Thoracic aorta (tissue), 2 donors: ENCODE results near the gene CRB3. TPM values are rescaled to one million over a fixed set of nuclear protein-coding genes. Genes with fewer than 3 reads are reported as not detected.

ENCODE experiments used
- ATAC-seq: fragments of 150-250 bp; one replicate; pipeline ENCODE4 v1.8.0; 2017; ENCODE audit warnings: low read depth; ENCODE audit not compliant: insufficient number of reproducible peaks, low FRiP score
- DNase-seq: peaks from one replicate; pipeline ENCODE4 v3.0.0-alpha.2; 2020; ENCODE audit warnings: low spot score
- H3K27ac ChIP-seq, 2 donors: fragments of 200-600 bp; sonication (generic); 1 replicate in 1 of 2; 2 replicates in 1 of 2; pipeline ENCODE4 v1.5.1; 2016; ENCODE audit warnings: mild to moderate bottlenecking in 2 of 2, moderate library complexity in 2 of 2
- H3K27me3 ChIP-seq: fragments of 200-600 bp; sonication (generic); replicated peaks from 2 replicates; pipeline ENCODE4 v1.6.0; 2016; ENCODE audit warnings: mild to moderate bottlenecking; ENCODE audit not compliant: insufficient read depth
- H3K36me3 ChIP-seq: fragments of 200-600 bp; sonication (generic); one replicate; pipeline ENCODE4 v1.5.1; 2016
- H3K4me1 ChIP-seq, 2 donors: fragments of 200-600 bp; sonication (generic); 1 replicate in 1 of 2; 2 replicates in 1 of 2; pipeline versions ENCODE4 v1.5.1 to v1.6.0; 2016; ENCODE audit warnings: low read depth in 2 of 2, mild to moderate bottlenecking in 1 of 2; ENCODE audit not compliant: control insufficient read depth in 1 of 2
- H3K4me3 ChIP-seq: fragments of 200-600 bp; sonication (generic); 2 replicates; pipeline ENCODE4 v1.5.1; 2016; ENCODE audit warnings: mild to moderate bottlenecking
- H3K9me3 ChIP-seq: fragments of 200-600 bp; sonication (generic); 2 replicates; pipeline ENCODE4 v1.5.1; 2016
- total RNA-seq, 2 donors: library from RNA; depleted of rRNA; stranded (reverse); fragments of >200 nt; gene quantifications; one replicate each; pipeline versions ENCODE4 v1.1.0 to v1.2.3, GENCODE V29; 2016
- TF ChIP-seq, protein P1 (sequence below): fragments of 200-600 bp; sonication (generic); IDR thresholded peaks from one replicate; pipeline ENCODE4 v1.5.1; 2019; ENCODE audit warnings: antibody characterized with exemption

CRB3 gene, protein sequence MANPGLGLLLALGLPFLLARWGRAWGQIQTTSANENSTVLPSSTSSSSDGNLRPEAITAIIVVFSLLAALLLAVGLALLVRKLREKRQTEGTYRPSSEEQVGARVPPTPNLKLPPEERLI
- total RNA-seq = 1 to 10 TPM in 1 of 2 donors, under 1 TPM in 1; 0.54 to 2.1 TPM

DNA sequence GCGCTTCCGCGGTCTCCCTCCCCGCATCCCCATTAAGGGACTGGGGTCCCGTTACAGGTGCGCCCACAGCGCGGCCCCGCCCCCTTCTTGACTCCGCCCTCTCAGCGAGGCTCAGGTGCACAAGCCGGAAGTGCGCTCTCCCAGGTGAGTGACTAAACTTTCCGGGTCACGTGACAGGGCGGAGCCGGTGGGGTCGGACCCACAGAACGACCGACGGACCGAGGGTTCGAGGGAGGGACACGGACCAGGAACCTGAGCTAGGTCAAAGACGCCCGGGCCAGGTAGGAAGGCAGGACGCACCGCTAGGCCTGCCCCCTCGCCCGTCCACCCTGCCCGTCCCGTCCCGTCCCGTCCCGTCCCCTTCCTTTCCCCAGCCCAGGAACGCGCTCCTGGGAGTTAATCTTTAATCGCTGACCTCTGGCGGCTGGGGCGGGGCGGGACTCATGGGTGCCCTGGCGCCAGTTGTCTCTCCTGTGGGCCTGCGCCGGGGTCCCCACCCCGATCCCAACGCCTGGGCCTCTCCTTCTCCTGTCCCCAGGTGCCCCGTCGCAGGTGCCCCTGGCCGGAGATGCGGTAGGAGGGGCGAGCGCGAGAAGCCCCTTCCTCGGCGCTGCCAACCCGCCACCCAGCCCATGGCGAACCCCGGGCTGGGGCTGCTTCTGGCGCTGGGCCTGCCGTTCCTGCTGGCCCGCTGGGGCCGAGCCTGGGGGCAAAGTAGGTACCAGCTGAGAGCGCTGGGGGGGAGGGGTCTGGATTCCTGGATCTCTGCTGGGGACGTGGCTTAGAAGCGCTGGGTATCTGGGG, at the start of gene CRB3:
TSS of gene CRB3 (plus strand) at position 202 of the 804 bp plus-strand sequence. CDS start at position 633, 431 bp downstream.
- ATAC-seq = no peak
- TF ChIP-seq, protein P1, sequence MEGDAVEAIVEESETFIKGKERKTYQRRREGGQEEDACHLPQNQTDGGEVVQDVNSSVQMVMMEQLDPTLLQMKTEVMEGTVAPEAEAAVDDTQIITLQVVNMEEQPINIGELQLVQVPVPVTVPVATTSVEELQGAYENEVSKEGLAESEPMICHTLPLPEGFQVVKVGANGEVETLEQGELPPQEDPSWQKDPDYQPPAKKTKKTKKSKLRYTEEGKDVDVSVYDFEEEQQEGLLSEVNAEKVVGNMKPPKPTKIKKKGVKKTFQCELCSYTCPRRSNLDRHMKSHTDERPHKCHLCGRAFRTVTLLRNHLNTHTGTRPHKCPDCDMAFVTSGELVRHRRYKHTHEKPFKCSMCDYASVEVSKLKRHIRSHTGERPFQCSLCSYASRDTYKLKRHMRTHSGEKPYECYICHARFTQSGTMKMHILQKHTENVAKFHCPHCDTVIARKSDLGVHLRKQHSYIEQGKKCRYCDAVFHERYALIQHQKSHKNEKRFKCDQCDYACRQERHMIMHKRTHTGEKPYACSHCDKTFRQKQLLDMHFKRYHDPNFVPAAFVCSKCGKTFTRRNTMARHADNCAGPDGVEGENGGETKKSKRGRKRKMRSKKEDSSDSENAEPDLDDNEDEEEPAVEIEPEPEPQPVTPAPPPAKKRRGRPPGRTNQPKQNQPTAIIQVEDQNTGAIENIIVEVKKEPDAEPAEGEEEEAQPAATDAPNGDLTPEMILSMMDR = no peak
- no peak for DNase-seq
- no peaks in the 10 kb centered on the region for H3K36me3 ChIP-seq
- H3K27ac ChIP-seq = no peak within 1 kb of the TSS
- H3K4me1 ChIP-seq = no peaks in the 10 kb centered on the region
- H3K4me3 ChIP-seq = no peak within 1 kb of the TSS
- H3K9me3 ChIP-seq = no peaks in the 10 kb centered on the region
- H3K27me3 ChIP-seq = no peaks in the 10 kb centered on the region

DNA sequence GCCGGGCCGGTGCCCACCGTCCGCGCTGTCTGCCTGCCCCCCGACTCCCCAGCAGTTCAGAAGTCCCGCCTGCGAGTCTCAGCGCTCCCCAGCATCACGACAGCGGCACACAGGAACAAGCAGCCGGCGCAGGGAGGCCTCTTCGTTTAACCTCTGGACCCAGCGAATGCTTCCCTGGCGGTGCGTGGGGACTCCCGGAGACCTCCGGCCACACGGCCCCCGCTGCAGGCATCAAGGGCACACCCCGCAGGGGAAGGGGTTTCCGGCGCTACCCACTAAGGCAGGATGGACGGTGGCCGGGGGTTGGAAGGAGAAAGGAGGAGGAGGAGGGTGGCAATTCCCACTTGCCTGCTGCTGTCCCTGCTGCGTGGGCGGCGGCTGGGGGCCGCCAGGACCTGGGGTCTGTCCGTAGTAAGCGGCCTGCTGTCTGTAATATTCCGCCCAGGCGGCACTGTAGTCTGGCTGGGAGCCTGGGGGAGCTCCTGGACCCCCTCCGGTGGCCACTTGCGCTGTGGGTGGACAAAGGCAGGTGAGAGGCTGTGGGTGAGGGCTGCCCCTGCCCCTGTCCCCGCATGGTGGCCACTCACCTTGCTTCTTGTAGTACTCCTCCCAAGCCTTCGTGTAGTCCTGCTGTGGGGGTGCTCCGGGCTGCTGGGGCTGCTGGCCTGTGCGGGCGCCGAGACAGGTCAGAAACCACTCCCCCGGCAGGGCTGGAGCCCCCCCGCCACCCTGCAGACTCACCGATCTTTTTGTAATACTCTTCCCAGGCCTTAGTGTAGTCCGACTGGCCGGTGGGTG, 49.1 kb upstream of the CRB3 start:
- ATAC-seq (no peak), DNase-seq (no peak)
- Histone ChIP-seq H3K9me3 (no peaks in the 10 kb centered on the region), H3K27me3 (no peaks in the 10 kb centered on the region), H3K4me1 (no peaks in the 10 kb centered on the region), H3K27ac (no peak overlapping the region), H3K4me3 (no peak overlapping the region), H3K36me3 (peaks cover 58% of the 10 kb centered on the region)
- TF ChIP-seq, protein P1 = no peak

DNA sequence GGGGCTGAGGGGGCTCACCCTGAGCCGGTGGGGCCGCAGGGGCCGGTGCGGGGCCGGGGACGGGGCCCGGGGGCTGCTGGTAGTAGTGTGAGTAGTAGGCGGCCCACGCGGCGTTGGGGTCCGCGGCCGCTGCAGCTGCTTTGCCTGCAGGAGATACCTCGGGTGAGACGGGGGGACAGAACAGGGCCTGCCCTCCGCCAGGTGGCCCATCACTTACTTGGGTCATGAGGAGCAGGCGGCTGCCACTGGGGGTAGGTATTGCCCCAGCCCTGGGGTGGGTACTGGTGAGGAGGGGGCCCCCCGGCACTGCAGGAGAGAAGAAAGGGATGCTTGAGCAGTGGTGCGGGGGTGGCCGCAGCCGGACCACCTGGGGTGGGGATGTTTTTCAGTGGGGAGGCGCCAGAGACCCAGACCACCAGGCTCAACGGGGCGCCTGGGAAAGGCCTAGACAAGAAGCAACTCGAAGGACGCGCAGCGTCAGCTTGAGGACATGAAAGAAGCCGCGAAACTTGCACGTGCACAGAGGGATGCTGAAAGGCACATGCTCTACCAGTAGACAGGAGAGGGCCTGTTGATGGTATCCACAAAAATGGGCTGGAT, 48.4 kb upstream of the CRB3 start:
- Histone ChIP-seq H3K9me3 (no peaks in the 10 kb centered on the region), H3K27me3 (no peaks in the 10 kb centered on the region), H3K4me3 (no peak overlapping the region), H3K4me1 (no peaks in the 10 kb centered on the region), H3K27ac (no peak overlapping the region), H3K36me3 (peaks cover 65% of the 10 kb centered on the region)
- DNase-seq (no peak), ATAC-seq (no peak)
- TF ChIP-seq, protein P1 = no peak

DNA sequence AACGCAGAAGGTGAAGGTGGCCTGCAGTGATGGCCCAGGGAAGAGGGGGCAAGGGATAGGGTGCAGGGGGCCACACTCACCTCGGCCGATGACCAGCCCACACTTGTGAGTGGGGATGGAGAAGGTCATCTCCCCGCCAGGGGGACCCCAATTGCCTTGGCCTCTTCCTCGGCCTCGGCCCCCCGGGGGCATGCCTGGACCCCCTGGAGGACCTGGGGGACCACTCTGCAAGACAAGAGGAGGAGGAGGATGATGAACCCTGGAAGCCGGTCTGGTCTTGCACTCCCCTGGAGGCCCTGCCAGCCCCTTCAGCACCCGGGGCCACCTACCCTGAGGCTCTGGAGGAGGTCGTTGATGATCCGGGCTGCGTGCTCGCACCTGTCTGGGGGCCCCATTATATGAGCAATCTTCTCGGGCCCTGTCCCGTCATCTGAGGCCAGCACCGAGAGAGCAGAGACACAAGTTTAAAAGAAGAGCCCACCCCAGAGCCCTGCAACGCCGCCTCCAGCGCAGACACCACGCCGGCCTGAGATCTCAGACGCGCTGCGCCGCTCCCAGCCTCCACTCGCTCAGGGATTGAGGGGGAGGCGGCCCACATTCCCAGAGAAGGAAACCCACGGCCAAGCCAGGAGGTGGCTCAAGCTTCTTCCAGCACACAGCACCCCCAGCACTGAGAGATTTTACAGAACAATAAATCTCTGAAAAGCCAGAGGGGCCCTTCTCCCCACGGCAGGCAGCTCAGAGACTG, 47.2 kb upstream of the CRB3 start:
- TF ChIP-seq, protein P1 = no peak
- no peaks in the 10 kb centered on the region for H3K27me3 ChIP-seq
- no peak overlapping the region for H3K27ac ChIP-seq
- H3K4me1 ChIP-seq = peaks cover 0 to 5% of the 10 kb centered on the region in 2 donors
- H3K9me3 ChIP-seq = no peaks in the 10 kb centered on the region
- no peak overlapping the region for H3K4me3 ChIP-seq
- ATAC-seq = no peak
- DNase-seq = no peak
- H3K36me3 ChIP-seq = peaks cover 70% of the 10 kb centered on the region
